Esophagus muscularis mucosa (tissue), 3 donors: Measurements from ENCODE around the gene FGF14.

ENCODE experiments used
- POLR2A ChIP-seq: fragments of 450-650 bp; IDR thresholded peaks from one replicate; pipeline ENCODE4 v1.6.1; 2017; ENCODE audit warnings: antibody characterized with exemption, moderate library complexity, mild to moderate bottlenecking, low read depth
- TF ChIP-seq, protein P1 (sequence below), 3 experiments: fragments of 200-600 bp in 2 of 3; fragments of 450-650 bp in 1 of 3; sonication (generic) in 2 of 3; IDR thresholded peaks; one replicate each; pipeline ENCODE4 v1.5.1; 2017 to 2019; ENCODE audit warnings: antibody characterized with exemption in 3 of 3, mild to moderate bottlenecking in 2 of 3, moderate library complexity in 1 of 3

DNA sequence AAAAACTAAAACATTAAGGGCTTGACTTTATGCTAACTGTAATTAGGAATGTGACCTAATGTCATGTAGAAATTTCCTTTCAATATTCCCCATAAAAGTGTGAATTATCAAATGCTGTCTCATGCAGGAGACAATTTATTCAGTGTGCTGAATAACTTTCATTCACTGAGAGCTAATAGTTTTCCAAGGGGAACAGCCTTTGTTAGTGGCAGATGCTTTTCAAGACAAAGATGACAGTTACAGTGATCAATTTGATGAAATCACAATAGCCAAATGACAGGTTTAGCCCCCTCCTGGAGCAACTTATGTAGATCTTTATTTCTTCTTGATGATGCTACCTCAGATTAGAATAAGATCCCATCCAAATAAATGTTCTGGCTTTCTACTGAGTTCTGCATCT, 673.8 kb downstream of the FGF14 start:
- TF ChIP-seq POLR2A = no peak
- TF ChIP-seq, protein P1, sequence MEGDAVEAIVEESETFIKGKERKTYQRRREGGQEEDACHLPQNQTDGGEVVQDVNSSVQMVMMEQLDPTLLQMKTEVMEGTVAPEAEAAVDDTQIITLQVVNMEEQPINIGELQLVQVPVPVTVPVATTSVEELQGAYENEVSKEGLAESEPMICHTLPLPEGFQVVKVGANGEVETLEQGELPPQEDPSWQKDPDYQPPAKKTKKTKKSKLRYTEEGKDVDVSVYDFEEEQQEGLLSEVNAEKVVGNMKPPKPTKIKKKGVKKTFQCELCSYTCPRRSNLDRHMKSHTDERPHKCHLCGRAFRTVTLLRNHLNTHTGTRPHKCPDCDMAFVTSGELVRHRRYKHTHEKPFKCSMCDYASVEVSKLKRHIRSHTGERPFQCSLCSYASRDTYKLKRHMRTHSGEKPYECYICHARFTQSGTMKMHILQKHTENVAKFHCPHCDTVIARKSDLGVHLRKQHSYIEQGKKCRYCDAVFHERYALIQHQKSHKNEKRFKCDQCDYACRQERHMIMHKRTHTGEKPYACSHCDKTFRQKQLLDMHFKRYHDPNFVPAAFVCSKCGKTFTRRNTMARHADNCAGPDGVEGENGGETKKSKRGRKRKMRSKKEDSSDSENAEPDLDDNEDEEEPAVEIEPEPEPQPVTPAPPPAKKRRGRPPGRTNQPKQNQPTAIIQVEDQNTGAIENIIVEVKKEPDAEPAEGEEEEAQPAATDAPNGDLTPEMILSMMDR (IDR thresholded peaks at IDR 0.05) = no peak
